ENCODE measurements around the gene ZC3H10. TPM values are rescaled to one million over a fixed set of nuclear protein-coding genes. Genes with fewer than 3 reads are reported as not detected.

The ZC3H10 gene
- total and polyA plus RNA-seq, 2 of the 8 experiments (the other 6 are each of a cell fraction or from before 2014, with no cell fraction given) = 4.0 to 11.2 TPM

GRCh38 chr12:56127888-56128669 is 10.0 kb downstream of the ZC3H10 start, which contains the start of gene ESYT1 (continued):
- peak; percentile 54 for TF ChIP-seq KDM4A (IDR thresholded peaks at IDR 0.05; ENCODE audit: low read depth, low read length, severe bottlenecking)
- peak; percentile 100 for TF ChIP-seq JUND (IDR thresholded peaks at IDR 0.05; ENCODE audit: low read length)
- peak; percentile 91 for TF ChIP-seq CREB1 (IDR thresholded peaks at IDR 0.05)
- peak; percentile 83 for TF ChIP-seq TBP (IDR thresholded peaks at IDR 0.05; ENCODE audit: low read depth, low read length)
- TF ChIP-seq POLR2AphosphoS5 (IDR thresholded peaks at IDR 0.05; ENCODE audit: low read depth, low read length) = peak; percentile 92
- TF ChIP-seq EP300 (IDR thresholded peaks at IDR 0.05; ENCODE audit: borderline replicate concordance in 1 of 2, low read depth in 2 of 2, low read length in 2 of 2) = peak in 1 of 2 experiments; percentile 57; a peak in 1 of 3 replicates
- TF ChIP-seq SIX5 (IDR thresholded peaks at IDR 0.05; ENCODE audit: low read depth, low read length) = no peak
- TF ChIP-seq, protein P1, sequence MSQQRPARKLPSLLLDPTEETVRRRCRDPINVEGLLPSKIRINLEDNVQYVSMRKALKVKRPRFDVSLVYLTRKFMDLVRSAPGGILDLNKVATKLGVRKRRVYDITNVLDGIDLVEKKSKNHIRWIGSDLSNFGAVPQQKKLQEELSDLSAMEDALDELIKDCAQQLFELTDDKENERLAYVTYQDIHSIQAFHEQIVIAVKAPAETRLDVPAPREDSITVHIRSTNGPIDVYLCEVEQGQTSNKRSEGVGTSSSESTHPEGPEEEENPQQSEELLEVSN (IDR thresholded peaks at IDR 0.05) = peak; percentile 65
- TF ChIP-seq TAF7 (optimal IDR thresholded peaks at IDR 0.05; ENCODE audit: borderline replicate concordance, low read depth, low read length) = peak; percentile 83
- TF ChIP-seq, protein P2, sequence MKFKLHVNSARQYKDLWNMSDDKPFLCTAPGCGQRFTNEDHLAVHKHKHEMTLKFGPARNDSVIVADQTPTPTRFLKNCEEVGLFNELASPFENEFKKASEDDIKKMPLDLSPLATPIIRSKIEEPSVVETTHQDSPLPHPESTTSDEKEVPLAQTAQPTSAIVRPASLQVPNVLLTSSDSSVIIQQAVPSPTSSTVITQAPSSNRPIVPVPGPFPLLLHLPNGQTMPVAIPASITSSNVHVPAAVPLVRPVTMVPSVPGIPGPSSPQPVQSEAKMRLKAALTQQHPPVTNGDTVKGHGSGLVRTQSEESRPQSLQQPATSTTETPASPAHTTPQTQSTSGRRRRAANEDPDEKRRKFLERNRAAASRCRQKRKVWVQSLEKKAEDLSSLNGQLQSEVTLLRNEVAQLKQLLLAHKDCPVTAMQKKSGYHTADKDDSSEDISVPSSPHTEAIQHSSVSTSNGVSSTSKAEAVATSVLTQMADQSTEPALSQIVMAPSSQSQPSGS (IDR thresholded peaks at IDR 0.05; ENCODE audit: low read length) = peak; percentile 98
- peak; percentile 38; the same call in 1 of the 2 replicates for TF ChIP-seq RBBP5 (IDR thresholded peaks at IDR 0.05; ENCODE audit: borderline replicate concordance, low read depth, low read length)
- no peak for TF ChIP-seq KDM5A (IDR thresholded peaks at IDR 0.05; ENCODE audit: low read length)
- TF ChIP-seq SP1 (IDR thresholded peaks at IDR 0.05; ENCODE audit: low read depth, low read length) = 0 out of 2 replicates have a peak, but pooled peaks have one; percentile 7
- no peak for TF ChIP-seq FOSL1 (IDR thresholded peaks at IDR 0.05; ENCODE audit: insufficient read depth, low read depth, low read length)
- TF ChIP-seq POLR2A (IDR thresholded peaks at IDR 0.05; ENCODE audit: control extremely low read depth in 1 of 2, low read depth in 2 of 2, low read length in 2 of 2) = peak; percentile 93 to 96
- TF ChIP-seq NANOG (IDR thresholded peaks at IDR 0.05; ENCODE audit: insufficient read depth, low read depth, low read length, poor library complexity, severe bottlenecking) = no peak
- peak; percentile 91 for TF ChIP-seq TAF1 (IDR thresholded peaks at IDR 0.05; ENCODE audit: low read depth, low read length)
- TF ChIP-seq, protein P3, sequence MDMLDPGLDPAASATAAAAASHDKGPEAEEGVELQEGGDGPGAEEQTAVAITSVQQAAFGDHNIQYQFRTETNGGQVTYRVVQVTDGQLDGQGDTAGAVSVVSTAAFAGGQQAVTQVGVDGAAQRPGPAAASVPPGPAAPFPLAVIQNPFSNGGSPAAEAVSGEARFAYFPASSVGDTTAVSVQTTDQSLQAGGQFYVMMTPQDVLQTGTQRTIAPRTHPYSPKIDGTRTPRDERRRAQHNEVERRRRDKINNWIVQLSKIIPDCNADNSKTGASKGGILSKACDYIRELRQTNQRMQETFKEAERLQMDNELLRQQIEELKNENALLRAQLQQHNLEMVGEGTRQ (IDR thresholded peaks at IDR 0.05; ENCODE audit: low read length) = peak; percentile 63; the same call in 1 of the 2 replicates
- peak; percentile 92 for TF ChIP-seq JUN (IDR thresholded peaks at IDR 0.05; ENCODE audit: low read depth, low read length)
- 0 out of 2 replicates have a peak, but pooled peaks have one; percentile 35 for TF ChIP-seq CEBPB (IDR thresholded peaks at IDR 0.05; ENCODE audit: low read depth, low read length)

Data from H1 (cell line).